Uterus (tissue), 4 donors: Measurements from ENCODE around the gene EIF4E2. TPM values are rescaled to one million over a fixed set of nuclear protein-coding genes. Genes with fewer than 3 reads are reported as not detected.

Experiments
- DNase-seq, 2 donors: peaks; one replicate each; pipeline ENCODE4 v3.0.0-alpha.2; 2019 to 2020
- H3K27ac ChIP-seq, 2 donors: fragments of 200-600 bp; sonication (generic); 1 replicate in 1 of 2; 2 replicates in 1 of 2; pipeline ENCODE4 v1.5.1; 2016 to 2018
- H3K27me3 ChIP-seq, 2 donors: fragments of 200-600 bp; sonication (generic); one replicate each; pipeline ENCODE4 v1.5.1; 2018 to 2019; ENCODE audit warnings: control low read depth in 1 of 2
- H3K36me3 ChIP-seq, 2 donors: fragments of 200-600 bp; sonication (generic); one replicate each; pipeline ENCODE4 v1.5.1; 2019; ENCODE audit warnings: control low read depth in 1 of 2
- H3K4me1 ChIP-seq, 2 donors: fragments of 200-600 bp; sonication (generic); one replicate each; pipeline ENCODE4 v1.5.1; 2018 to 2019; ENCODE audit warnings: control low read depth in 1 of 2
- H3K4me3 ChIP-seq, 2 donors: fragments of 200-600 bp; sonication (generic); 1 replicate in 1 of 2; 2 replicates in 1 of 2; pipeline ENCODE4 v1.5.1; 2018 to 2019; ENCODE audit warnings: mild to moderate bottlenecking in 1 of 2
- H3K9me3 ChIP-seq, 2 donors: fragments of 200-600 bp; sonication (generic); one replicate each; pipeline ENCODE4 v1.5.1; 2019; ENCODE audit warnings: control low read depth in 1 of 2
- POLR2A ChIP-seq, 2 donors: fragments of 450-650 bp; IDR thresholded peaks; one replicate each; pipeline ENCODE4 v1.6.1; 2016; ENCODE audit warnings: antibody characterized with exemption in 2 of 2, mild to moderate bottlenecking in 1 of 2, moderate library complexity in 1 of 2
- intact Hi-C: fragments of 100-400 bp; cut with DNase I; formaldehyde crosslinking; loops from one replicate; pipeline ENCODE4 v1.15.1; 2023; ENCODE audit warnings: low total_unique reads
- total RNA-seq, 4 donors: library from RNA; depleted of rRNA in 3 of 4; stranded (reverse); fragments of >200 nt in 3 of 4; gene quantifications; one replicate each; pipeline versions ENCODE4 v1.1.0 to v1.2.4, GENCODE V29; 2014 to 2023
- TF ChIP-seq, protein P1 (sequence below), 4 experiments: fragments of 200-600 bp in 2 of 4; fragments of 450-650 bp in 2 of 4; sonication (generic) in 2 of 4; IDR thresholded peaks; one replicate each; pipeline ENCODE4 v1.5.1; 2016 to 2019; ENCODE audit warnings: antibody characterized with exemption in 4 of 4, mild to moderate bottlenecking in 2 of 4, moderate library complexity in 1 of 4
- donor health status: DM: yes; HTN: yes; CAD: no.

Gene EIF4E2
- total RNA-seq, 4 donors from 2014 or later: 24.3 to 195 (median 56.6) TPM

DNA sequence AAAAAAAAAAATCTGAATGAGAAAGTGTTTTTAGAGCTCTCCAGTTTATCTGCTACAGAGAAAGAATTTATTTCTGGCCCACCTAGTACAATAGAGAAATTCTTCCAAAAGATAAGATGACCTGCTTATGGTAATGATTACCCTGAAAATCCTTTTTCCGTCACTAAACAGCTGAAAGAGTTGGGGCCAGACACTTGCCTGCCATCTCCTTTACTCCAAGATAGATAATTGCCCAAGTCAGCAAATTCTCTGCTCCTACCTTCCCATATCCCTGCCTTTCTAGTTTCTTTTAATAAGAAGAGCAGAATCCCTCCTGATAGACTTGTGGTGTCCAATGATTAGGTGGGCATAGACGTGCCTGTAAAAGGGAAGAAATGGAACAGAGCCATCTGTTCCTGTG is 28.1 kb downstream of the EIF4E2 start:
- H3K36me3 ChIP-seq: no peaks in the 10 kb centered on the region
- TF ChIP-seq, protein P1, sequence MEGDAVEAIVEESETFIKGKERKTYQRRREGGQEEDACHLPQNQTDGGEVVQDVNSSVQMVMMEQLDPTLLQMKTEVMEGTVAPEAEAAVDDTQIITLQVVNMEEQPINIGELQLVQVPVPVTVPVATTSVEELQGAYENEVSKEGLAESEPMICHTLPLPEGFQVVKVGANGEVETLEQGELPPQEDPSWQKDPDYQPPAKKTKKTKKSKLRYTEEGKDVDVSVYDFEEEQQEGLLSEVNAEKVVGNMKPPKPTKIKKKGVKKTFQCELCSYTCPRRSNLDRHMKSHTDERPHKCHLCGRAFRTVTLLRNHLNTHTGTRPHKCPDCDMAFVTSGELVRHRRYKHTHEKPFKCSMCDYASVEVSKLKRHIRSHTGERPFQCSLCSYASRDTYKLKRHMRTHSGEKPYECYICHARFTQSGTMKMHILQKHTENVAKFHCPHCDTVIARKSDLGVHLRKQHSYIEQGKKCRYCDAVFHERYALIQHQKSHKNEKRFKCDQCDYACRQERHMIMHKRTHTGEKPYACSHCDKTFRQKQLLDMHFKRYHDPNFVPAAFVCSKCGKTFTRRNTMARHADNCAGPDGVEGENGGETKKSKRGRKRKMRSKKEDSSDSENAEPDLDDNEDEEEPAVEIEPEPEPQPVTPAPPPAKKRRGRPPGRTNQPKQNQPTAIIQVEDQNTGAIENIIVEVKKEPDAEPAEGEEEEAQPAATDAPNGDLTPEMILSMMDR (IDR thresholded peaks at IDR 0.05): no peak
- TF ChIP-seq POLR2A (IDR thresholded peaks at IDR 0.05): no peak
- no peak overlapping the region for H3K27ac ChIP-seq
- no peaks in the 10 kb centered on the region for H3K4me1 ChIP-seq
- H3K4me3 ChIP-seq: no peak overlapping the region
- intact Hi-C loops: no loop called here
- no peaks in the 10 kb centered on the region for H3K9me3 ChIP-seq
- DNase-seq: no peak
- no peaks in the 10 kb centered on the region for H3K27me3 ChIP-seq

GRCh38 chr2:232580648-232580981 is 30.1 kb downstream of the EIF4E2 start:
- intact Hi-C loops: no loop called here
- TF ChIP-seq, protein P1 (IDR thresholded peaks at IDR 0.05): no peak
- TF ChIP-seq POLR2A (IDR thresholded peaks at IDR 0.05): no peak
- Histone ChIP-seq H3K27ac (no peak overlapping the region), H3K4me1 (no peaks in the 10 kb centered on the region), H3K4me3 (no peak overlapping the region), H3K36me3 (no peaks in the 10 kb centered on the region), H3K9me3 (no peaks in the 10 kb centered on the region), H3K27me3 (no peaks in the 10 kb centered on the region)
- DNase-seq: no peak

DNA sequence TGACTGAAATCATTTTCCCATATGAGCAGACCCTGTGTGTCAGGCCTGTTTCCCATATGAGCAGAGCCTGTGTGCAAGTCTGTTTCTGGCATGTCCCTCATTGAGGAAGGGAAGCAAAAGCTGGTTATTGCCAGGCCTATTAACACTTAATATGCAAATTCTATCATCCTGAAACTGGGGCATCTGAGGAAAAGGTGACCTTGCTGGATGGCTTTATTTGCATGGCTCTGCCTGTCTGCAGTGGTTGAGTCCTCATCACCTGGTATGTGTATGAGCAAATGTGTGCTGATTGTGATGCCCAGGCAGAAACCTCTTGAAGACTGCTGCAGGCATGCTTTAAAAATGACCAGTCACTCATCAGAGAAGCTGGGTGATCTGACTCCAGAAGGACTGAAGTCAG is 31.2 kb downstream of the EIF4E2 start:
- intact Hi-C loops: no loop called here
- Histone ChIP-seq H3K9me3 (no peaks in the 10 kb centered on the region), H3K36me3 (no peaks in the 10 kb centered on the region), H3K27ac (no peak overlapping the region), H3K4me1 (no peaks in the 10 kb centered on the region), H3K4me3 (no peak overlapping the region), H3K27me3 (no peaks in the 10 kb centered on the region)
- no peak for DNase-seq
- no peak for TF ChIP-seq POLR2A (IDR thresholded peaks at IDR 0.05)
- TF ChIP-seq, protein P1 (IDR thresholded peaks at IDR 0.05): no peak

DNA sequence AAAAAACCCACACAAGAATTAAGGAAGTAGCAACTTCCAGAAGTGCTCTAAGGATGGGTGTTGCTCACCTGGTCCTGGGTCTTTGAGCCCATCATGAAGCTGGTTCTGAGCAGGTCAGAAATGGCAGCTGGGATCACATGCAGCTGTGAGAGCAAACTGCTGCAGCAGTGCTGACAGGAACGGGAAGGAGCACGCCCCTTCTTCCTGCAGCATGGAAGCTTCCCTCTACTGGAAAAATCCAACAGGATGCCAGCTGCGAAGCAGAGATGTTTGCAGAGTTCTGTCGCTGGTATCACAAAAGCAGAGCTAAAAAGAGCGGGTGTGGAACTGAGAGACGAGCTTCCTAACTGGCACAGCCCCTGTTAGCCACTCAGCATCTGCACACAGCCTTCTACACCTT is 33.7 kb downstream of the EIF4E2 start:
- Histone ChIP-seq H3K36me3 (no peaks in the 10 kb centered on the region), H3K27ac (no peak overlapping the region), H3K27me3 (no peaks in the 10 kb centered on the region), H3K4me1 (no peaks in the 10 kb centered on the region), H3K4me3 (no peak overlapping the region), H3K9me3 (no peaks in the 10 kb centered on the region)
- intact Hi-C loops: no loop called here
- TF ChIP-seq POLR2A (IDR thresholded peaks at IDR 0.05): no peak
- TF ChIP-seq, protein P1 (IDR thresholded peaks at IDR 0.05): no peak
- no peak for DNase-seq

- no peaks in the 10 kb centered on the region for H3K27me3 ChIP-seq
- intact Hi-C loops: no loop called here
- H3K36me3 ChIP-seq: no peaks in the 10 kb centered on the region
- no peak for DNase-seq
- no peaks in the 10 kb centered on the region for H3K4me1 ChIP-seq
- no peak overlapping the region for H3K4me3 ChIP-seq
- TF ChIP-seq POLR2A (IDR thresholded peaks at IDR 0.05): no peak
- TF ChIP-seq, protein P1 (IDR thresholded peaks at IDR 0.05): no peak
- no peak overlapping the region for H3K27ac ChIP-seq
- H3K9me3 ChIP-seq: no peaks in the 10 kb centered on the region
Observed at GRCh38 chr2:232586943-232587505, 36.5 kb downstream of the EIF4E2 start.
